Measurements from ENCODE around the gene ATP6V0A1.

GRCh38 chr17:42477173-42477572 lies 18.5 kb downstream of the ATP6V0A1 start:
- TF ChIP-seq TCF7L2 (IDR thresholded peaks at IDR 0.05; ENCODE audit: low read depth, low read length) (no peak), SIN3A (IDR thresholded peaks at IDR 0.05; ENCODE audit: borderline replicate concordance, insufficient read depth, low read depth, low read length) (no peak), CTCF (IDR thresholded peaks at IDR 0.05) (no peak)

Data from Panc1 (cell line).